ENCODE measurements around the gene FOXJ1. TPM values are rescaled to one million over a fixed set of nuclear protein-coding genes. Genes with fewer than 3 reads are reported as not detected.

The FOXJ1 gene
- total RNA-seq, 1 donor from 2014 or later: 19.0 TPM

GRCh38 chr17:76184290-76184689, 43.2 kb upstream of the FOXJ1 start:
- TF ChIP-seq CTCF (IDR thresholded peaks at IDR 0.05; ENCODE audit: unreplicated experiment): no peak
- Mint-ChIP-seq H3K9me3 (ENCODE audit: low read depth) (no peaks in the 10 kb centered on the region), H3K4me1 (ENCODE audit: low read depth) (peaks cover 13% of the 10 kb centered on the region), H3K36me3 (ENCODE audit: insufficient read depth) (peaks cover 2% of the 10 kb centered on the region), H3K4me3 (ENCODE audit: low read depth) (no peak overlapping the region), H3K27me3 (no peaks in the 10 kb centered on the region), H3K27ac (no peak overlapping the region)
- DNase-seq (ENCODE audit: low spot score, unreplicated experiment): no peak

- Mint-ChIP-seq H3K9me3 (ENCODE audit: low read depth) (no peaks in the 10 kb centered on the region), H3K4me3 (ENCODE audit: low read depth) (no peak overlapping the region), H3K36me3 (ENCODE audit: insufficient read depth) (peaks cover 1% of the 10 kb centered on the region), H3K27ac (peak overlapping the region; percentile 83), H3K27me3 (no peaks in the 10 kb centered on the region), H3K4me1 (ENCODE audit: low read depth) (peaks cover 4% of the 10 kb centered on the region)
- TF ChIP-seq CTCF (IDR thresholded peaks at IDR 0.05; ENCODE audit: unreplicated experiment): peak; percentile 88
- peak; percentile 84 for DNase-seq (ENCODE audit: low spot score, unreplicated experiment)
These were observed 41.1 kb upstream of the FOXJ1 start for GRCh38 chr17:76182016-76182764.

GRCh38 chr17:76179496-76180467, 38.7 kb upstream of the FOXJ1 start:
- Mint-ChIP-seq H3K27ac (no peak overlapping the region), H3K36me3 (ENCODE audit: insufficient read depth) (no peaks in the 10 kb centered on the region), H3K4me1 (ENCODE audit: low read depth) (peaks cover 12% of the 10 kb centered on the region), H3K9me3 (ENCODE audit: low read depth) (no peaks in the 10 kb centered on the region), H3K4me3 (ENCODE audit: low read depth) (no peak overlapping the region), H3K27me3 (no peaks in the 10 kb centered on the region)
- no peak for DNase-seq (ENCODE audit: low spot score, unreplicated experiment)
- TF ChIP-seq CTCF (IDR thresholded peaks at IDR 0.05; ENCODE audit: unreplicated experiment): no peak

- Mint-ChIP-seq H3K4me1 (ENCODE audit: low read depth) (peaks cover 25% of the 10 kb centered on the region), H3K4me3 (ENCODE audit: low read depth) (no peak overlapping the region), H3K9me3 (ENCODE audit: low read depth) (no peaks in the 10 kb centered on the region), H3K36me3 (ENCODE audit: insufficient read depth) (no peaks in the 10 kb centered on the region), H3K27ac (no peak overlapping the region), H3K27me3 (no peaks in the 10 kb centered on the region)
- no peak for DNase-seq (ENCODE audit: low spot score, unreplicated experiment)
- TF ChIP-seq CTCF (IDR thresholded peaks at IDR 0.05; ENCODE audit: unreplicated experiment): no peak
These were observed 37.1 kb upstream of the FOXJ1 start for GRCh38 chr17:76178124-76178523.

Measured in progenitor cell of endocrine pancreas (in vitro differentiated cells).